Transverse colon (tissue), 4 donors: Measurements from ENCODE around the gene MIA. TPM values are rescaled to one million over a fixed set of nuclear protein-coding genes. Genes with fewer than 3 reads are reported as not detected.

Source experiments
- DNase-seq: peaks from one replicate; pipeline ENCODE4 v3.0.0-alpha.2; 2019
- H3K27ac ChIP-seq, 4 donors: fragments of 200-600 bp; sonication (generic); 2 replicates each; pipeline ENCODE4 v1.5.1; 2016 to 2018; ENCODE audit warnings: inconsistent platforms in 4 of 4
- H3K27me3 ChIP-seq: fragments of 200-600 bp; sonication (generic); 2 replicates; pipeline ENCODE4 v1.5.1; 2017; ENCODE audit warnings: inconsistent platforms
- H3K36me3 ChIP-seq, 4 donors: fragments of 200-600 bp; sonication (generic); 2 replicates each; pipeline ENCODE4 v1.5.1; 2017 to 2019; ENCODE audit warnings: inconsistent platforms in 4 of 4
- H3K4me1 ChIP-seq, 4 donors: fragments of 200-600 bp; sonication (generic); 2 replicates each; pipeline ENCODE4 v1.5.1; 2017 to 2020; ENCODE audit warnings: inconsistent platforms in 4 of 4
- H3K4me3 ChIP-seq, 4 donors: fragments of 200-600 bp; sonication (generic); 1 replicate in 1 of 4; 2 replicates in 3 of 4; pipeline versions ENCODE4 v1.5.1 to v1.6.1; 2017 to 2019; ENCODE audit warnings: inconsistent platforms in 4 of 4
- H3K9me3 ChIP-seq, 2 donors: fragments of 200-600 bp; sonication (generic); 2 replicates each; pipeline ENCODE4 v1.5.1; 2017 to 2019; ENCODE audit warnings: inconsistent platforms in 2 of 2
- EP300 ChIP-seq: sonication (generic); formaldehyde crosslinking; IDR thresholded peaks from one replicate; pipeline ENCODE4 v1.6.1; 2017; ENCODE audit warnings: antibody characterized with exemption, low read depth
- POLR2A ChIP-seq: fragments of 450-650 bp; IDR thresholded peaks from one replicate; pipeline ENCODE4 v1.6.1; 2016; ENCODE audit warnings: antibody characterized with exemption, mild to moderate bottlenecking, moderate library complexity
- POLR2AphosphoS5 ChIP-seq, 3 donors: sonication (generic); formaldehyde crosslinking; IDR thresholded peaks; one replicate each; pipeline ENCODE4 v1.6.1; 2016; ENCODE audit warnings: antibody characterized with exemption in 3 of 3
- WGBS, 2 donors: methylation state at CpG; one replicate each; pipeline ENCODE4 v1.1.5; 2018; ENCODE audit warnings: low coverage in 1 of 2; 5-methylcytosine and 5-hydroxymethylcytosine counted together
- in situ Hi-C, 4 donors: fragments of 200-750 bp; cut with MboI; loops; one replicate each; pipeline versions ENCODE4 v1.15.0 to v1.15.1; 2017; ENCODE audit warnings: low sequenced_read_pairs in 3 of 4, low pct_ligation_motif_present in 1 of 4, low pct_unique_long_range_greater_than_20kb in 1 of 4
- intact Hi-C: fragments of 100-400 bp; cut with DNase I; formaldehyde crosslinking; loops from one replicate; pipeline ENCODE4 v1.15.1; 2023; ENCODE audit warnings: low total_unique reads
- total RNA-seq, 4 donors: library from RNA; depleted of rRNA; stranded (reverse); fragments of >200 nt; gene quantifications; one replicate each; pipeline ENCODE4 v1.1.0, GENCODE V29; 2016
- TF ChIP-seq, protein P1 (sequence below), 5 experiments: fragments of 200-600 bp in 3 of 5; fragments of 450-650 bp in 2 of 5; sonication (generic) in 3 of 5; IDR thresholded peaks; 1 replicate in 2 of 5; 2 replicates in 3 of 5; pipeline ENCODE4 v1.5.1; 2016 to 2017; ENCODE audit warnings: antibody characterized with exemption in 5 of 5, inconsistent platforms in 3 of 5, mild to moderate bottlenecking in 2 of 5, moderate library complexity in 1 of 5

Gene MIA
- total RNA-seq, 4 donors from 2014 or later = 5.7 to 23.3 TPM; not detected in 2

DNA sequence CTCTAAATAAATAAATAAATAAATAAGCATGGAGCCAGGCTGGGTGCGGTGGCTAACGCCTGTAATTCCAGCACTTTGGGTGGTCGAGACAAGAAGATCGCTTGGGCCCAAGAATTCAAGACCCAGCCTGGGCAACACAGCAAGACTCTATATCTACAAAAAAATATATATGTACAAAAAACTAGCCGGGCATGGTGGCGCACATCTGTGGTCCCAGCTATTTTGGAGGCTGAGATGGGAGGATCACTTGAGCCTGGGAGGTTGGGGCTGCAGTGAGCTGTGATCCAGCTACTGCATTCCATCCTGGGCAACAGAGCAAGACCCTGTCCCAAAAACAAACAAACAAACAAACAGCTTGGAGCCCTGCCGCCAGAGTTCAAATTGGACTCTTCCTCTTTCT is 27.8 kb upstream of the MIA start:
- no peak overlapping the region for H3K4me3 ChIP-seq
- WGBS, 2 donors = 85 to 93% methylated on average over 4 to 7 of the region's 7 CpGs
- peaks cover 10 to 20% (median 19%) of the 10 kb centered on the region in 4 donors for H3K4me1 ChIP-seq
- in situ Hi-C loops = no loop called here
- no peak for TF ChIP-seq EP300
- DNase-seq = no peak
- H3K9me3 ChIP-seq = no peaks in the 10 kb centered on the region
- H3K27ac ChIP-seq = no peak overlapping the region
- intact Hi-C loops = loop anchor here (10.0 kb wide), 1 partner anchor 753 kb away; the partner anchor contains the start of gene ZNF546
- H3K27me3 ChIP-seq = no peaks in the 10 kb centered on the region
- no peaks in the 10 kb centered on the region for H3K36me3 ChIP-seq

DNA sequence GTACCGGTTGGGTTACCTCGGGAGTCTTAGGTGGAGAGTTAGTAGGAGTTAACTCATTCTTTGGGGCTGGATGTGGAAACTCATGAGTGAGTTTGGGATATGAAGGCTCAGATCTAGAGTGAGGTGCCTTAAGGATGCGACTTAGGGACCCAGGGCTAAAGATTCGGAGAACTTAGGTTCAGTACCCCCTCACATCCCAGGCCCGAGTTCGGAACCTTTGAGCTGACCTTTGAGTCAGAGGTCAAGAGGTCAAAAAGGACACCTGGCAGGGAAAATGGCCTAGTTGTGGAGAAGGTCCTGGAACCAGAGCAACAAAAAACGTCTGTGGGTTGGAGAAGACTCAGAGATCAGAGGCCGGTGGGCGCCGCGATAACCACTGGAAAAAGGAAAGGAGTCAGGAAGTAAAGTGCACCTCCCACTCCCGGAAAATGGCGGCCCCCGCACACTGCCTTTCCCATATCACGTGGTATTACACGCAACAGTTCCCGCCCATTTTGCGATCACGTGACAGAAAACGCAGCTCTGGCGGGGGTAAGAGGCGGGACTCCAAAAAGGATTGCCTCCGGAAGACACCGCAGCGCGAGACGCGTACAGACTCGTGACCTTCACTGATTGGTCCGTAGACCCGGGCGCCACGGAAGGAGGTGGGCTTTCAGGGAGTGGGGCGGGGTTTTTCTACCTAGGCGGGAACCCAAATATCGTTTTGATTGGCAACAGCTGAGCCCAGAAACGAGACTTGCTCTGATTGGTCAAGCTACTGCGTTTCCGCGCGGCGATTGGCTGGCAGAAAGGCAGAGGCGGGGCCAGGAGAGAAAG is 25.1 kb upstream of the MIA start, which contains the start of gene ACTMAP:
Gene ACTMAP (minus strand): TSS at position 420 of the 816 bp plus-strand sequence. CDS start 674 bp downstream, outside the sequence.
- H3K27me3 ChIP-seq = no peaks in the 10 kb centered on the region
- 1 to 3% methylated on average over 5 to 43 of the region's 43 CpGs for WGBS, 2 donors
- peaks cover 24 to 45% (median 41%) of the 10 kb centered on the region in 4 donors for H3K4me1 ChIP-seq
- TF ChIP-seq POLR2AphosphoS5 (IDR thresholded peaks at IDR 0.05) (peak; percentile 75 to 88 (median 87)), POLR2A (peak; percentile 67), EP300 (no peak)
- TF ChIP-seq, protein P1, sequence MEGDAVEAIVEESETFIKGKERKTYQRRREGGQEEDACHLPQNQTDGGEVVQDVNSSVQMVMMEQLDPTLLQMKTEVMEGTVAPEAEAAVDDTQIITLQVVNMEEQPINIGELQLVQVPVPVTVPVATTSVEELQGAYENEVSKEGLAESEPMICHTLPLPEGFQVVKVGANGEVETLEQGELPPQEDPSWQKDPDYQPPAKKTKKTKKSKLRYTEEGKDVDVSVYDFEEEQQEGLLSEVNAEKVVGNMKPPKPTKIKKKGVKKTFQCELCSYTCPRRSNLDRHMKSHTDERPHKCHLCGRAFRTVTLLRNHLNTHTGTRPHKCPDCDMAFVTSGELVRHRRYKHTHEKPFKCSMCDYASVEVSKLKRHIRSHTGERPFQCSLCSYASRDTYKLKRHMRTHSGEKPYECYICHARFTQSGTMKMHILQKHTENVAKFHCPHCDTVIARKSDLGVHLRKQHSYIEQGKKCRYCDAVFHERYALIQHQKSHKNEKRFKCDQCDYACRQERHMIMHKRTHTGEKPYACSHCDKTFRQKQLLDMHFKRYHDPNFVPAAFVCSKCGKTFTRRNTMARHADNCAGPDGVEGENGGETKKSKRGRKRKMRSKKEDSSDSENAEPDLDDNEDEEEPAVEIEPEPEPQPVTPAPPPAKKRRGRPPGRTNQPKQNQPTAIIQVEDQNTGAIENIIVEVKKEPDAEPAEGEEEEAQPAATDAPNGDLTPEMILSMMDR (IDR thresholded peaks at IDR 0.05) = peak in 1 of 5 experiments; percentile 19
- intact Hi-C loops (no loop called here), in situ Hi-C loops (loop anchor here in 1 of 4 donors (5.0 kb wide), 1 partner anchor 33 kb away; the partner anchor contains the start of genes COQ8B and ITPKC)
- no peaks in the 10 kb centered on the region for H3K36me3 ChIP-seq
- H3K27ac ChIP-seq = peak within 1 kb of the TSS; percentile 91 to 99 (median 96)
- H3K9me3 ChIP-seq = no peaks in the 10 kb centered on the region
- DNase-seq = peak; percentile 100
- peak within 1 kb of the TSS; percentile 52 to 67 (median 64) for H3K4me3 ChIP-seq

DNA sequence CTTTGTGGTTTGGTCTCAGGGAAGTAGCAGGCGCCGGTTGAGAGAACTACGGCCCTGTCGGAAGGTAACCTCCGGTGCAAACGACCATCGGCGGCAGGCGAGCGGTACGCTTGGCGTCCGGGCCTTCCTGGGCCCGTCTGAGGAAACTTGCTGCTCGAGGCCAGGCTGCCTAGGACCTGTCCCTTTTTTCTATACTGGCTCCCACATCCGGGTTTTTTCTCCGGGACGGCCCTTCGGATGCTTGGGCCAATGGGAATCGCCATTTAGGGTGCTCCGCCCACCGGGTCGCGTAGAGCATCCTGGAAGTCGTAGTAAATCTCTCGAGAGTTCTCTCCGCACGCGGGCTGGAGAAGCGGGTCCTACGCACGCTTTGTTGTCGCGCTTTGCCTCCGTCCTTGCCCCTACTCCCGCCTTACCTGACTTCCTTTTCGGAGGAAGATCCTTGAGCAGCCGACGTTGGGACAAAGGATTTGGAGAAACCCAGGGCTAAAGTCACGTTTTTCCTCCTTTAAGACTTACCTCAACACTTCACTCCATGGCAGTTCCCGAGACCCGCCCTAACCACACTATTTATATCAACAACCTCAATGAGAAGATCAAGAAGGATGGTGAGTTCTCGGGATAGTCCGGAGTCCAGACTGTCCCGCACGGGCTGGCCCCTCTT is 24.3 kb upstream of the MIA start, which contains the start of gene SNRPA:
Gene SNRPA (plus strand): TSS at position 330 of the 664 bp plus-strand sequence. CDS start 206 bp downstream, at position 536.
- H3K9me3 ChIP-seq = no peaks in the 10 kb centered on the region
- peak within 1 kb of the TSS; percentile 52 to 67 (median 64) for H3K4me3 ChIP-seq
- DNase-seq = peak; percentile 98
- TF ChIP-seq, protein P1 (IDR thresholded peaks at IDR 0.05) = no peak
- TF ChIP-seq POLR2AphosphoS5 (IDR thresholded peaks at IDR 0.05) = peak; percentile 95 to 98 (median 98)
- peak; percentile 93 for TF ChIP-seq POLR2A
- TF ChIP-seq EP300 = no peak
- H3K4me1 ChIP-seq = peaks cover 26 to 52% (median 49%) of the 10 kb centered on the region in 4 donors
- intact Hi-C loops = no loop called here
- H3K27ac ChIP-seq = peak within 1 kb of the TSS; percentile 91 to 99 (median 96)
- H3K27me3 ChIP-seq = no peaks in the 10 kb centered on the region
- in situ Hi-C loops = loop anchor here in 1 of 4 donors (5.0 kb wide), 1 partner anchor 34 kb away; the partner anchor contains the start of genes COQ8B and ITPKC
- H3K36me3 ChIP-seq = no peaks in the 10 kb centered on the region
- WGBS, 2 donors = 0% methylated on average over 4 to 46 of the region's 46 CpGs

DNA sequence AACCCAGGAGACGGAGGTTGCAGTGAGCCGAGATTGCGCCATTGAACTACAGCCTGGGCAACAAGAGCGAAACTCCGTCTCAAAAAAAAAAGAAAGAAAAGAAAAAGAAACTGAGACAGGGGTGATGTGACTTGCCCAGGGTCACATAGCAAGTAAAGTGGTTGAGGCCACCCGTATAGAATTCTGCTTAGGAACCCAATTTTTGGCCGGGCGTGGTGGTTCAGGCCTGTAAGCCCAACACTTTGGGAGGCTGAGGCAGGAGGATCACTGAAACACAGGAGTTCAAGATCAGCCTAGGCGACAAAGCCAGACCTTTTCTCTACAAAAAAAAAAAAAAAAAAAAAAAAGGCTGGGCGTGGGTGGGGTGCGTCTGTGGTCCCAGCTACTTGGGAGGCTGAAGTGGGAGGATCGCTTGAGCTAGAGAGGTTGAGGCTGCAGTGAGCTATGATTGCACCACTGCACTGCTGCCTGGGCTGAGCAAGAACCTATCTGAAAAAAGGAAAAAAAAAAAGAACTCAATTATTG is 23.0 kb upstream of the MIA start:
- Histone ChIP-seq H3K4me3 (peak overlapping the region; percentile 43 to 67 (median 60)), H3K9me3 (no peaks in the 10 kb centered on the region), H3K36me3 (peaks cover 0 to 3% (median under 1%) of the 10 kb centered on the region in 4 donors), H3K4me1 (peaks cover 26 to 60% (median 52%) of the 10 kb centered on the region in 4 donors), H3K27ac (peak overlapping the region; percentile 91 to 99 (median 94)), H3K27me3 (no peaks in the 10 kb centered on the region)
- intact Hi-C loops (no loop called here), in situ Hi-C loops (loop anchor here in 1 of 4 donors (5.0 kb wide), 1 partner anchor 35 kb away; the partner anchor contains the start of genes COQ8B and ITPKC)
- WGBS, 2 donors = 42 to 50% methylated on average over 2 to 12 of the region's 12 CpGs
- TF ChIP-seq, protein P1 (IDR thresholded peaks at IDR 0.05) = no peak
- TF ChIP-seq POLR2AphosphoS5 (IDR thresholded peaks at IDR 0.05) = no peak
- TF ChIP-seq POLR2A = no peak
- no peak for TF ChIP-seq EP300
- DNase-seq = no peak
